ENCODE data around the gene FGF5. TPM values are rescaled to one million over a fixed set of nuclear protein-coding genes. Genes with fewer than 3 reads are reported as not detected.

The FGF5 gene
- total RNA-seq, 1 experiment from 2014 or later = not detected

- H2AK5ac ChIP-seq (ENCODE audit: insufficient read length, low read length) = no peak overlapping the region
- H3K4me3 Mint-ChIP-seq = no peak overlapping the region
- no peaks in the 10 kb centered on the region for H3K27me3 ChIP-seq (ENCODE audit: insufficient read depth, low read length)
- H2BK12ac ChIP-seq (ENCODE audit: insufficient read length, low read depth, low read length) = no peak overlapping the region
- no peak overlapping the region for H3K18ac ChIP-seq (ENCODE audit: insufficient read length, low read depth, low read length)
- H3K4me2 ChIP-seq (ENCODE audit: insufficient read depth, insufficient read length, low read length) = no peak overlapping the region
- no peak overlapping the region for H3K4ac ChIP-seq (ENCODE audit: low read depth, low read length)
- H3K4me1 ChIP-seq (ENCODE audit: insufficient read depth, low read length) = no peaks in the 10 kb centered on the region
- no peak overlapping the region for H2BK15ac ChIP-seq (ENCODE audit: low read depth, low read length)
- H3K27me3 Mint-ChIP-seq (ENCODE audit: low read depth) = peaks cover 41% of the 10 kb centered on the region
- no peak overlapping the region for H3K27ac ChIP-seq (ENCODE audit: insufficient read length, low read depth, low read length)
- H3K36me3 Mint-ChIP-seq (ENCODE audit: insufficient read depth in 1 of 3, low read depth in 3 of 3) = no peaks in the 10 kb centered on the region
- no peak overlapping the region for H2BK120ac ChIP-seq (ENCODE audit: low read depth, low read length, poor library complexity, severe bottlenecking)
- no peak overlapping the region for H4K8ac ChIP-seq (replicated peaks; ENCODE audit: insufficient read length, low read depth, low read length)
- H4K20me1 ChIP-seq (ENCODE audit: control insufficient read depth, insufficient read depth, insufficient read length) = no peaks in the 10 kb centered on the region
- H4K91ac ChIP-seq (ENCODE audit: insufficient read length, low read depth, low read length) = no peak overlapping the region
- no peak overlapping the region for H3K56ac ChIP-seq (ENCODE audit: insufficient read length, low read depth, low read length)
- no peak overlapping the region for H3T11ph ChIP-seq (ENCODE audit: low read length)
- no peaks in the 10 kb centered on the region for H3K23me2 ChIP-seq (ENCODE audit: insufficient read length, low read depth, low read length, poor library complexity, severe bottlenecking)
- no peak overlapping the region for H4K5ac ChIP-seq (ENCODE audit: insufficient read length, low read depth, low read length)
- no peak overlapping the region for H3K27ac Mint-ChIP-seq
- no peak overlapping the region for H3K14ac ChIP-seq (ENCODE audit: insufficient read depth, low read length)
- no peaks in the 10 kb centered on the region for H3K79me2 ChIP-seq (ENCODE audit: insufficient read depth, low read length)
- no peak overlapping the region for H3K23ac ChIP-seq (ENCODE audit: insufficient read length, low read depth, low read length)
- H3K4me1 Mint-ChIP-seq = no peaks in the 10 kb centered on the region
- no peak overlapping the region for H2BK20ac ChIP-seq (ENCODE audit: low read depth, low read length, poor library complexity, severe bottlenecking)
- no peaks in the 10 kb centered on the region for H3K9me3 ChIP-seq (ENCODE audit: control insufficient read depth, low read depth, low read length)
- no peak overlapping the region for H2AFZ ChIP-seq (ENCODE audit: low read length)
- no peak overlapping the region for H2BK5ac ChIP-seq (ENCODE audit: insufficient read length, low read length)
- H3K79me1 ChIP-seq (ENCODE audit: insufficient read depth, low read depth, low read length, poor library complexity, severe bottlenecking) = no peaks in the 10 kb centered on the region
- DNase-seq = no peak
- H3K9ac ChIP-seq (ENCODE audit: extremely low read depth, insufficient read length, low read length) = no peak overlapping the region
- TF ChIP-seq, protein P1, sequence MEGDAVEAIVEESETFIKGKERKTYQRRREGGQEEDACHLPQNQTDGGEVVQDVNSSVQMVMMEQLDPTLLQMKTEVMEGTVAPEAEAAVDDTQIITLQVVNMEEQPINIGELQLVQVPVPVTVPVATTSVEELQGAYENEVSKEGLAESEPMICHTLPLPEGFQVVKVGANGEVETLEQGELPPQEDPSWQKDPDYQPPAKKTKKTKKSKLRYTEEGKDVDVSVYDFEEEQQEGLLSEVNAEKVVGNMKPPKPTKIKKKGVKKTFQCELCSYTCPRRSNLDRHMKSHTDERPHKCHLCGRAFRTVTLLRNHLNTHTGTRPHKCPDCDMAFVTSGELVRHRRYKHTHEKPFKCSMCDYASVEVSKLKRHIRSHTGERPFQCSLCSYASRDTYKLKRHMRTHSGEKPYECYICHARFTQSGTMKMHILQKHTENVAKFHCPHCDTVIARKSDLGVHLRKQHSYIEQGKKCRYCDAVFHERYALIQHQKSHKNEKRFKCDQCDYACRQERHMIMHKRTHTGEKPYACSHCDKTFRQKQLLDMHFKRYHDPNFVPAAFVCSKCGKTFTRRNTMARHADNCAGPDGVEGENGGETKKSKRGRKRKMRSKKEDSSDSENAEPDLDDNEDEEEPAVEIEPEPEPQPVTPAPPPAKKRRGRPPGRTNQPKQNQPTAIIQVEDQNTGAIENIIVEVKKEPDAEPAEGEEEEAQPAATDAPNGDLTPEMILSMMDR (conservative IDR thresholded peaks at IDR 0.05) = no peak; the same call in 1 of the 3 replicates
- no peaks in the 10 kb centered on the region for H3K9me3 Mint-ChIP-seq
Measured at GRCh38 chr4:80221161-80221560, 45.3 kb upstream of the FGF5 start.
